Measurements from ENCODE around the gene USP21.

Gene USP21

DNA sequence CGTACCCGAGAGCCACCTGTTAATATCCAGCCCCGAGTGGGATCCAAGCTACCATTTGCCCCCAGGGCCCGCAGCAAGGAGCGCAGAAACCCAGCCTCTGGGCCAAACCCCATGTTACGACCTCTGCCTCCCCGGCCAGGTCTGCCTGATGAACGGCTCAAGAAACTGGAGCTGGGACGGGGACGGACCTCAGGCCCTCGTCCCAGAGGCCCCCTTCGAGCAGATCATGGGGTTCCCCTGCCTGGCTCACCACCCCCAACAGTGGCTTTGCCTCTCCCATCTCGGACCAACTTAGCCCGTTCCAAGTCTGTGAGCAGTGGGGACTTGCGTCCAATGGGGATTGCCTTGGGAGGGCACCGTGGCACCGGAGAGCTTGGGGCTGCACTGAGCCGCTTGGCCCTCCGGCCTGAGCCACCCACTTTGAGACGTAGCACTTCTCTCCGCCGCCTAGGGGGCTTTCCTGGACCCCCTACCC is 1.4 kb downstream of the USP21 start:
- no peak for ATAC-seq
- no peak for TF ChIP-seq ZC3H10 (CRISPR knock-in tag; IDR thresholded peaks at IDR 0.05)
- TF ChIP-seq ESRRG (CRISPR knock-in tag; IDR thresholded peaks at IDR 0.05), result no peak
- TF ChIP-seq ISL1 (CRISPR knock-in tag; IDR thresholded peaks at IDR 0.05), result no peak
- TF ChIP-seq ARNTL (CRISPR knock-in tag; IDR thresholded peaks at IDR 0.05; ENCODE audit: borderline replicate concordance, low read depth), result no peak
- no peak for TF ChIP-seq ZNF8 (CRISPR knock-in tag; IDR thresholded peaks at IDR 0.05)
- TF ChIP-seq TCF4 (CRISPR knock-in tag; IDR thresholded peaks at IDR 0.05; ENCODE audit: borderline replicate concordance), result no peak
- TF ChIP-seq ZFP3 (CRISPR knock-in tag; IDR thresholded peaks at IDR 0.05), result no peak
- TF ChIP-seq OSR1 (CRISPR knock-in tag; IDR thresholded peaks at IDR 0.05), result no peak
- no peak for TF ChIP-seq BACH2 (CRISPR knock-in tag; IDR thresholded peaks at IDR 0.05; ENCODE audit: borderline replicate concordance)
- no peak for TF ChIP-seq RARB (CRISPR knock-in tag; IDR thresholded peaks at IDR 0.05)
- TF ChIP-seq, protein P1, sequence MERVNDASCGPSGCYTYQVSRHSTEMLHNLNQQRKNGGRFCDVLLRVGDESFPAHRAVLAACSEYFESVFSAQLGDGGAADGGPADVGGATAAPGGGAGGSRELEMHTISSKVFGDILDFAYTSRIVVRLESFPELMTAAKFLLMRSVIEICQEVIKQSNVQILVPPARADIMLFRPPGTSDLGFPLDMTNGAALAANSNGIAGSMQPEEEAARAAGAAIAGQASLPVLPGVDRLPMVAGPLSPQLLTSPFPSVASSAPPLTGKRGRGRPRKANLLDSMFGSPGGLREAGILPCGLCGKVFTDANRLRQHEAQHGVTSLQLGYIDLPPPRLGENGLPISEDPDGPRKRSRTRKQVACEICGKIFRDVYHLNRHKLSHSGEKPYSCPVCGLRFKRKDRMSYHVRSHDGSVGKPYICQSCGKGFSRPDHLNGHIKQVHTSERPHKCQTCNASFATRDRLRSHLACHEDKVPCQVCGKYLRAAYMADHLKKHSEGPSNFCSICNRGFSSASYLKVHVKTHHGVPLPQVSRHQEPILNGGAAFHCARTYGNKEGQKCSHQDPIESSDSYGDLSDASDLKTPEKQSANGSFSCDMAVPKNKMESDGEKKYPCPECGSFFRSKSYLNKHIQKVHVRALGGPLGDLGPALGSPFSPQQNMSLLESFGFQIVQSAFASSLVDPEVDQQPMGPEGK (CRISPR knock-in tag; IDR thresholded peaks at IDR 0.05; ENCODE audit: borderline replicate concordance), result no peak
- no peak for TF ChIP-seq CREB5 (CRISPR knock-in tag; IDR thresholded peaks at IDR 0.05; ENCODE audit: low read depth)
- no peak for TF ChIP-seq ZFP30 (CRISPR knock-in tag; IDR thresholded peaks at IDR 0.05)
- no peak for TF ChIP-seq ZNF565 (CRISPR knock-in tag; conservative IDR thresholded peaks at IDR 0.05; ENCODE audit: low read depth)
- TF ChIP-seq SNAI2 (CRISPR knock-in tag; IDR thresholded peaks at IDR 0.05), result no peak

- TF ChIP-seq CSDC2 (CRISPR knock-in tag; IDR thresholded peaks at IDR 0.05) (no peak), ZNF565 (CRISPR knock-in tag; conservative IDR thresholded peaks at IDR 0.05; ENCODE audit: low read depth) (no peak), GLIS3 (CRISPR knock-in tag; IDR thresholded peaks at IDR 0.05) (no peak), ISL1 (CRISPR knock-in tag; IDR thresholded peaks at IDR 0.05) (no peak), ZNF8 (CRISPR knock-in tag; IDR thresholded peaks at IDR 0.05) (no peak), ARNTL (CRISPR knock-in tag; IDR thresholded peaks at IDR 0.05; ENCODE audit: borderline replicate concordance, low read depth) (no peak), ZC3H10 (CRISPR knock-in tag; IDR thresholded peaks at IDR 0.05) (no peak), TCF4 (CRISPR knock-in tag; IDR thresholded peaks at IDR 0.05; ENCODE audit: borderline replicate concordance) (no peak), PPARA (CRISPR knock-in tag; IDR thresholded peaks at IDR 0.05; ENCODE audit: borderline replicate concordance) (no peak)
- TF ChIP-seq, protein P1 (CRISPR knock-in tag; IDR thresholded peaks at IDR 0.05; ENCODE audit: borderline replicate concordance), result no peak
- no peak for ATAC-seq
Observed at GRCh38 chr1:161161652-161162051, 2.4 kb downstream of the USP21 start.

DNA sequence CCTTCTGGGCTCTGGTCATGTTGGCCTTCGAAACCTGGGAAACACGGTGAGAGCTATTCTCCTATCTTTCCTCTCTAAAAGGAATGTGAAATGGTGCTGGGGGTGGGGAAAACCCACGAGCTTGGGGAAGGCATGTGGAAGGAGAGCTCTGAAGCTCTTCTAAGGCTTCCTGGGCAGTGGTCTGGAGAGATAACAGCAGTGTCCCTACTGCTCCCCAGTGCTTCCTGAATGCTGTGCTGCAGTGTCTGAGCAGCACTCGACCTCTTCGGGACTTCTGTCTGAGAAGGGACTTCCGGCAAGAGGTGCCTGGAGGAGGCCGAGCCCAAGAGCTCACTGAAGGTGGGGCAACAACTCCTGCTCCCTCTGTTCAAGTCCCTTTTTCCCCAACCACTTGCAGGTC is 2.8 kb downstream of the USP21 start:
- no peak for ATAC-seq
- TF ChIP-seq ARNTL (CRISPR knock-in tag; IDR thresholded peaks at IDR 0.05; ENCODE audit: borderline replicate concordance, low read depth) (no peak), TSHZ2 (CRISPR knock-in tag; IDR thresholded peaks at IDR 0.05) (no peak), CREB5 (CRISPR knock-in tag; IDR thresholded peaks at IDR 0.05; ENCODE audit: low read depth) (no peak), ZFP3 (CRISPR knock-in tag; IDR thresholded peaks at IDR 0.05) (no peak), PPARA (CRISPR knock-in tag; IDR thresholded peaks at IDR 0.05; ENCODE audit: borderline replicate concordance) (no peak), ZFP30 (CRISPR knock-in tag; IDR thresholded peaks at IDR 0.05) (no peak), ESRRG (CRISPR knock-in tag; IDR thresholded peaks at IDR 0.05) (no peak), RARB (CRISPR knock-in tag; IDR thresholded peaks at IDR 0.05) (no peak), GLIS3 (CRISPR knock-in tag; IDR thresholded peaks at IDR 0.05) (no peak), CSDC2 (CRISPR knock-in tag; IDR thresholded peaks at IDR 0.05) (no peak), ZNF565 (CRISPR knock-in tag; conservative IDR thresholded peaks at IDR 0.05; ENCODE audit: low read depth) (no peak), TOX (CRISPR knock-in tag; IDR thresholded peaks at IDR 0.05; ENCODE audit: borderline replicate concordance) (no peak)
- TF ChIP-seq, protein P2, sequence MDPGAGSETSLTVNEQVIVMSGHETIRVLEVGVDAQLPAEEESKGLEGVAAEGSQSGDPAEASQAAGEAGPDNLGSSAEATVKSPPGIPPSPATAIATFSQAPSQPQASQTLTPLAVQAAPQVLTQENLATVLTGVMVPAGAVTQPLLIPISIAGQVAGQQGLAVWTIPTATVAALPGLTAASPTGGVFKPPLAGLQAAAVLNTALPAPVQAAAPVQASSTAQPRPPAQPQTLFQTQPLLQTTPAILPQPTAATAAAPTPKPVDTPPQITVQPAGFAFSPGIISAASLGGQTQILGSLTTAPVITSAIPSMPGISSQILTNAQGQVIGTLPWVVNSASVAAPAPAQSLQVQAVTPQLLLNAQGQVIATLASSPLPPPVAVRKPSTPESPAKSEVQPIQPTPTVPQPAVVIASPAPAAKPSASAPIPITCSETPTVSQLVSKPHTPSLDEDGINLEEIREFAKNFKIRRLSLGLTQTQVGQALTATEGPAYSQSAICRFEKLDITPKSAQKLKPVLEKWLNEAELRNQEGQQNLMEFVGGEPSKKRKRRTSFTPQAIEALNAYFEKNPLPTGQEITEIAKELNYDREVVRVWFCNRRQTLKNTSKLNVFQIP (CRISPR knock-in tag; IDR thresholded peaks at IDR 0.05; ENCODE audit: borderline replicate concordance, low read depth), result no peak
- TF ChIP-seq, protein P3, sequence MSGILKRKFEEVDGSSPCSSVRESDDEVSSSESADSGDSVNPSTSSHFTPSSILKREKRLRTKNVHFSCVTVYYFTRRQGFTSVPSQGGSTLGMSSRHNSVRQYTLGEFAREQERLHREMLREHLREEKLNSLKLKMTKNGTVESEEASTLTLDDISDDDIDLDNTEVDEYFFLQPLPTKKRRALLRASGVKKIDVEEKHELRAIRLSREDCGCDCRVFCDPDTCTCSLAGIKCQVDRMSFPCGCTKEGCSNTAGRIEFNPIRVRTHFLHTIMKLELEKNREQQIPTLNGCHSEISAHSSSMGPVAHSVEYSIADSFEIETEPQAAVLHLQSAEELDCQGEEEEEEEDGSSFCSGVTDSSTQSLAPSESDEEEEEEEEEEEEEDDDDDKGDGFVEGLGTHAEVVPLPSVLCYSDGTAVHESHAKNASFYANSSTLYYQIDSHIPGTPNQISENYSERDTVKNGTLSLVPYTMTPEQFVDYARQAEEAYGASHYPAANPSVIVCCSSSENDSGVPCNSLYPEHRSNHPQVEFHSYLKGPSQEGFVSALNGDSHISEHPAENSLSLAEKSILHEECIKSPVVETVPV (CRISPR knock-in tag; IDR thresholded peaks at IDR 0.05), result no peak
- TF ChIP-seq, protein P1 (CRISPR knock-in tag; IDR thresholded peaks at IDR 0.05; ENCODE audit: borderline replicate concordance), result no peak
